OCI-LY3 (cell line): ENCODE data around the gene BMP10.

Experiments used
- CTCF ChIP-seq: fragments of 200-600, 300-600 bp; sonication (generic); IDR thresholded peaks from 2 replicates; pipeline ENCODE4 v1.5.1; 2014; ENCODE audit warnings: antibody characterized with exemption, low read length, low read depth
- EZH2phosphoT487 ChIP-seq: fragments of 200-600 bp; shearing (Covaris generic); IDR thresholded peaks from 2 replicates; pipeline ENCODE4 v1.6.1; 2018; ENCODE audit warnings: antibody characterized with exemption, mixed run types, low read depth

- TF ChIP-seq CTCF (no peak), EZH2phosphoT487 (no peak)
These were observed 20.7 kb downstream of the BMP10 start for GRCh38 chr2:68850524-68850923.
